ENCODE measurements around the gene DSCAM.

DSCAM gene

DNA sequence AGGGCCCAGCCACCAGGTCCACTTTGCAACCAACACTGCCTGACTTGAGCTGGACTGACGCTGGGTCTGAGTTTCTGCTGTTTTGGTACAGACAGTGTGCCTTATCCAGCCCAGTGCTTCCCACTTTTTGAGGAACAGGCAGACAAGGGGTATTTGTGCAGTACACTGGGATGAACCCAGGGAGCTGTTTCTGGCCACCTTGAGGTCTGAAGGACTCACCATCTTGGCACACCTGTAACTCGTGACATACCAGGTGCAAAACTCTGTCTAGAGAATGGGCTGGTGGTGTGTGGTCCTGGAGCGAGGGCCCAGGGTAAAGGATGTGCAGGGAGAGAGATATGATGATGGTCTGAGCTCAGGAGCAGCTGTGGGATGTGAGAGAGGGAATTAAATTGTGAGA is 831.1 kb downstream of the DSCAM start:
- no peak for DNase-seq

DNA sequence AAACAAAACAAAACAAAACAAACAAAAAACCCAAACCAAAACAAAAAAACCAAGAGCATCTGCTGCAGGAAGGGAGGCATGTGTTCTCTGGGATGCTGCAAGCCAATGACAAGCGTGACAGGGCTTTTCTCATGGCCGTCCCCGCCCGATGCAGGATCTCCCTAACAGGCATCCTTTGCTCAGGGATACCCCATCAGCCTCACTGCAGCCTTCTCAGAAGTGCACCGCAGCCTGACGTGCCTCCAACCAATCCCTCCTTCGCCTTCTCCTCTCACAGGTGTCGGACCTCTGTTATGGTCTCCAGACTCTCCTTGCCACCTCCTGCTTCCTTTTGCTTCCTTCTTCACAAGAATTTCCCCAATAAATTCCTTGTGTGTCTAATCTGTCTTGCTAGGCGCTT is 832.6 kb downstream of the DSCAM start:
- DNase-seq: no peak

GRCh38 chr21:40013001-40013735 is 833.8 kb downstream of the DSCAM start:
- no peak for DNase-seq

- DNase-seq: no peak
Measured at GRCh38 chr21:40011371-40011770, 835.6 kb downstream of the DSCAM start.

- DNase-seq: no peak
Measured at GRCh38 chr21:40002978-40003377, 844.0 kb downstream of the DSCAM start.

DNA sequence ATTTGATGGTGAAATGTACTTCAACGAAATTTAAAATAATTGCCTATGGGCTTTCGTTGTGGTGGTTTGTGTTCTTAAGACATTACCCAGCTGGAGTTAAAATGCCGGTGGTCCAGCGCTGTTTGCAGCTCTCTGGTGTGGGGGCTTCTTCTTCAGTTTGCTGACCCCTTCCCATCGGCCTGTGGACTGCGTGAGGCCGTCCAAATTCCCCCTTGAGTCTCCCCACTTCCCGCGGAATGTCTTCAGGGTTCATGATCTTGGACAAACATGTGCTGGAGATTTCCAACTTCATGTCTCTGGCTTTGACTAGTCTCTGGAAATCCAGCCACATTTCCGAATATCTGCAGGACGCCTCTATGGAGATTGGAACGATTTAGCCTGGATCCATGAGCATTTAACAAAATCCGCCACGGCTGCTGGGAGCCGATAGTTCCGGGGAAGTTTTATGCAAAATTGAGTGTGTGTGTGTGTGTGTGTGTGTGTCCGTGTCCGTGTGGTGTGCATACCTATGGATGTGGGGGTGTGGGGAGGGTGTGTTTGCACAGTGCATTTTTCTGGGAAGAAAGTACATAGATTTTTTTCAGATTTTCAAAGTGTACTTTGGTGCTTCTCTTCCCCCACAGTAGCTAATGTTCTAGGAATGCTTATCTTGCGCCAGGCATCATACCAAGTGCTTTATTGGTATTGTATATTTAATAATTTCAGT is 862.5 kb downstream of the DSCAM start:
- no peak for DNase-seq

DNA sequence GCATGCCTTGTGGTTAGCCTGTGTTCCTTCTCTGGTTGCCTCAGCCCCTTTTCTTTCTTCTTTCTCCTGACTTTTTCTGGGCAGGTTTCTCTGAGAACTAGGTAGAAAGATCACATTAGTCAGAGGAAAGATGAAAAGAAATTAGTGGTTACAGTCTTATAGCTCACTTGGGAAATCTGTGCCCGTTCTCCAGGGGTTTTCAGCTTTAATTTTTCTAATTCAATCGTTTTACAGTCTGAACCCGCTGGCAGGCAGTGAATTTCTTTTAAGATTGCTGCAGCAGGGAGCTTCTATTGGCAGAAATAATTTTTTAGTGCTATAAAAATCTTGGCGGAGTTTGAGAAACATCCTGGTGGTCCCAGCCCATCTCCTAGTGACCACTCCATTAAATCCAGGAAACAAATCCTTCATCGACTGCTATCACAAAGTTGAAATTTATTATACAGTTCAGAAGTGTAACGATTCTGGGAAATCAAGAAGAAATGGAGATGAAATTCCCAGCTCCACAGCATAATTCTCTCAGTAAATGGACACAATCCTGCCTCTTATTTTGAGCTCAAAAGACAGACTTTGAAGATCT is 866.6 kb downstream of the DSCAM start:
- no peak for DNase-seq

GRCh38 chr21:39979321-39979720 is 867.6 kb downstream of the DSCAM start:
- no peak for DNase-seq

- no peak for DNase-seq
Measured at GRCh38 chr21:39976800-39977199, 870.2 kb downstream of the DSCAM start.

- no peak for DNase-seq
Measured at GRCh38 chr21:39972976-39973770, 873.8 kb downstream of the DSCAM start.

DNA sequence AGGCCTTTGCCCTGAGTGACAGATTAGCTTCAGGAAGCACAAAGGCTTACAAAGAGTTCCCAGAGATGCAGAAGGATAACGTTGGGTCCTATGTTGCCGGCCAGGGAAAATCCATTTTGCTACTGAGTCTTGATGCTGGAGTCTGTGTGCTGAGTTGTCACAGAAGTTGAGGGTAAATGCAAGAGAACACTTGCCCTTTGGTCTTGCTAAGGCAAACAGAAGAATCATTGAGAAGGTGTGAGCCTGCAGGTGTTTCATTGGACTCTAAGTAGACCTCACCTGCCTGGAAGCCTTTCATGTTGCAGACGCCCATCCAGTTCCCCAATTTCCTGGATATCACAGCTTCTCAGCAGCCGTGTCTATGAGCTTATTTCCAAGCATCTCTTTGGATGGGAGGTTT is 874.5 kb downstream of the DSCAM start:
- DNase-seq: no peak

DNA sequence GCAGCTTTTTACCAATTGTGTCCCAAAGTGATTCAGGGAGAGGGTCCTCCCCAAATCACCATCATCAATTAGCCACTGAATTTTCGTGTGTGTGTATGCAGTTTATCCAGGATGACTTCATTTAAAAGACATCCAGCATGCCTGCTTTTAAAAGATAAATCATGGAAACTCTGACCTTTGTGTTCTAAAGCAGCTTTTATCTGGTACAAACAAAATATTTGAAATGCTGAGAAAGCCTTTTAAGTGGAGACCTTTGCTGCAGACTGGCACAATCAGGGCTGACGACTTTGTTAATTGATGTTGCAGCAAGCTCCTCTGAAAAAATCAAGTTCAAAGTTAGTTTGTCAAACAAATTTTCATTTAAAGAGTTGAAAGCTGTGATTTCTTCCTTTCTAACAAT is 875.0 kb downstream of the DSCAM start:
- DNase-seq: no peak

GRCh38 chr21:39969691-39970364 is 877.1 kb downstream of the DSCAM start:
- DNase-seq: no peak

GRCh38 chr21:39968010-39968409 is 878.9 kb downstream of the DSCAM start:
- DNase-seq: no peak

GRCh38 chr21:39966786-39967185 is 880.2 kb downstream of the DSCAM start:
- no peak for DNase-seq

DNA sequence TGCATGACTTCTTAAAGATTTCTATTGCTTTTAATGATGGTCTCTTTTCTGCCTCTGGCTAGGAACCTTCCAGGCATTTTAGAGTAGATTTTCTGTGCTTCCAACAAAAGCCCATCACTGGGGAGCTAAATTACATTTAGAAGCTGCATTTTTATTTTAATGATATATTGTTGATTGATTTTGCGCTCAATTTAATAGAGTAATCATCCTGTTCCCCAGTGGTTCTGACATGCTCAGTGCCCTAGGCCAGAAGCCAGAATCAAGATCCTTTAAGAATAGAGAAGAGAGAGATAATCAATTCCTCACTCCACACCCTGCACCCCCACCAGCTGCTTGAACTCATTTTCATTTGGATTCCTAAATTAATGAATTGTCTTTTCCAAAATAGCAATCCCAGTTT is 881.9 kb downstream of the DSCAM start:
- DNase-seq: no peak

DNA sequence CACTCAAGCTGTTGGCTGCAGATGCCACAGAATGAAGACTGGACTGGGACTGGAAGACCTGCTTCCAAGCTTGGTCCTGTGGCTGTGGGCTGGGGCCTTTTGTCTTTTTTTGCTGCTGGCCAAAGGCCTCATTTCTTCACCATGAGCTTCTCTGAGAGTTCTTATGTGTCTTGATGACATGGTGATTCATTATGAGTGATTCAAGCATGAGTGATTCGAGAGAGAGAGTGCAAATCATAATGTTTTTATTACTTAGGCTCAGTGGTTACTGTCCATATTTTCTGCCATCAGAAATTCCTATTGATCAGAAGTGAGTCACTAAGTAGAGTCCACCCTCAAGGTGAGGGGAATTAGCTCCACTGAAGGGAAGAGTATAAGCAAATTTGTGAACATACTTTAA is 885.7 kb downstream of the DSCAM start:
- DNase-seq: no peak
